VCaP (cell line): ENCODE data around the gene CD320.
"Not testable (repeated sequence)": the region's sequence is repeated elsewhere in the genome, so short reads cannot be mapped to it uniquely, and the experiment has no call there.

Experiments
- H3K27ac ChIP-seq: fragments of 450-650 bp; 2 replicates; pipeline ENCODE4 v1.5.1; 2017
- CTCF ChIP-seq: fragments of 450-650 bp; conservative IDR thresholded peaks from 2 replicates; pipeline ENCODE4 v1.5.1; 2017; ENCODE audit warnings: mild to moderate bottlenecking, moderate library complexity

Gene CD320

DNA sequence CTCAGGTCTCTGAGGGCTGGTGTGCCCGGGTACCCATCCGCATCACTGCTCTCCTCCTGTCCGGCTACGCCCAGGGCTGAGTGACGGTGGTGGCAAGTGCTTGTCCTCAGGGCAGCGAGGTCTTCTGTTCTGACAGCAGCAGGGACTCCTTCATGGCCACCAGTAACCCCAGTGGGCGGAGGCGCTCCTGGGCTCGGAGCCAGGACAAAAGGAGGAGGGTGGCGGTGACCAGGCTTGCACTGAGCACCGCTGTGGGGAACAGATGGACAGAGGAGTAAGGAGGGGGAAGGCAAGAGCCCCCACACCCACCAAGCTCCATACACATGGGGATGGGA is 5.8 kb downstream of the CD320 start:
- H3K27ac ChIP-seq: no peak overlapping the region
- TF ChIP-seq CTCF: no peak

GRCh38 chr19:8291337-8291736 is 16.8 kb downstream of the CD320 start:
- not testable (repeated sequence) for H3K27ac ChIP-seq

- not testable (repeated sequence) for H3K27ac ChIP-seq
Measured at GRCh38 chr19:8276508-8276907, 31.6 kb downstream of the CD320 start.

DNA sequence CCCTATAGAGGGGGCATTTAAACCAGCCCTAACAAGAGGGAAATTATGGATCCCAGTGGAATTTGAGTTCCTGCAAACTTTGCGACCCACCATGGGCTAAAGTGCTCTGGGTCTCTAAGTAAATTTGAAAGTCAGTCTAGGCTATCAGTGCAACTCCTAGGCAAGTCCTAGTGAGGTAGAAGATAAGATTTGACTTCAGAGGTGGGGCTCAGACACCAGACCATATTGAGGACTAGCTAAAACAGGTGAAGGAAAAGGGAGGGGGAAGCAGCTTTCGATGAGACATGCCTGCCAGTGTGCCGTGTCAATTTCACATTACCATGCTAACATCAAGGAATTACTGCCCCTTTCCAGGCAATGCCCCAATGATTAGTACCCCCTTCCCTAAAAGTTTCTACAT is 38.4 kb downstream of the CD320 start:
- no peak for TF ChIP-seq CTCF
- no peak overlapping the region for H3K27ac ChIP-seq

DNA sequence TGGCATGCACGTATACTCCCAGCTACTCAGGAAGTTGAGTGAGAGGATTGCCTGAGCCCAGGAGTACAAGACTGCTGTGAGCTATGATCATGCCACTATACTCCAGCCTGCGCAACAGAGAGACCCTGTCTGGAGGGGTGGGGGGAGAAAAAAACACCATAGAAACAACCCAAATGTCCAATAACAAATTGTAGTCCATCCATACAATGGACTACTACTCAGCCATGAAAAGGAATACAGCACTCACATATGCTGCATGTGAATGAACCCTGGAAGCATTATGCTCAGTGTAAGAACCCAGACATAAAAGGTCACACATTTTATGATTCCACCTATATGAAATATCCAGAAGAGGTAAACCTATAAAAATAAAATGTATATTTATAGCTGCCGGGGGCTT is 42.3 kb downstream of the CD320 start:
- no peak overlapping the region for H3K27ac ChIP-seq
- TF ChIP-seq CTCF: no peak

DNA sequence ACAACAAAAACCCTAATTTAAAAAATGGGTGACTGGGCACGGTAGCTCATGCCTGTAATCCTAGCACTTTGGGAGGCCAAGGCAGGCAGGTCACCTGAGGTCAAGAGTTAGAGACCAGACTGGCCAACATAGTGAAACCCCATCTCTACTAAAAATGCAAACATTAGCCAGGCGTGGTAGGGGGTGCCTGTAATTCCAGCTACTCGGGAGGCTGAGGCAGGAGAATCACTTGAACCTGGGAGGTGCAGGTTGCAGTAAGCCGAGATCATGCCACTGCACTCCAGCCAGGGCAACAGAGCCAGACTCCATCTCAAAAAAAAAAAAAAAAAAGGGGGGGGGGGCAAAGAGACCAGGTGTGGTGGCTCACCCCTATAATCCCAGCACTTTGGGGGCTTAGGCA is 43.9 kb downstream of the CD320 start:
- not testable (repeated sequence) for H3K27ac ChIP-seq

DNA sequence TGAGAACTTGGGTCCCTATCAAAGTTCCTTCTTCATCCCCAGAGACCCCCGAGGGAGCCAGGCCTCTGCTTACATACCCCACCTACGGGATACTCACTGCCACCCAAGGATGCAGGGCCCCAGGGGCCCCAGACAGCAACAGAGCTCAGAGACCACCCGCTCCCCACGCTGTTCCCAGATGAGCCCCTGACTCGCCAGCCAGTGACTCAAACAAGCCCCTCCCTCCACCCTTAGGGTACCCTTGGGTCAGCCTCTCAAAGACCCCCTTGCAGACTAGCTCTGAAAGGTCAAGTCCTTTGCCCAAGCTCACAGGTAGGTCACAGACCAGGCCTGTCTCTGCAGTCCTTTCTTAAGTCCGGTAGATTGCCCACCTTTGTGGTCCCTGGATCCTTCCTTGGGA is 45.7 kb downstream of the CD320 start:
- no peak overlapping the region for H3K27ac ChIP-seq
- no peak for TF ChIP-seq CTCF

GRCh38 chr19:8261881-8262280 is 46.3 kb downstream of the CD320 start:
- H3K27ac ChIP-seq: no peak overlapping the region
- TF ChIP-seq CTCF: no peak

- TF ChIP-seq CTCF: no peak
- no peak overlapping the region for H3K27ac ChIP-seq
Measured at GRCh38 chr19:8261347-8261746, 46.8 kb downstream of the CD320 start.

- no peak for TF ChIP-seq CTCF
- no peak overlapping the region for H3K27ac ChIP-seq
Measured at GRCh38 chr19:8259922-8260247, 48.3 kb downstream of the CD320 start.
